Lower leg skin (tissue), 3 donors: ENCODE results near the gene PPARG.

Experiments used
- POLR2A ChIP-seq, 2 donors: fragments of 450-650 bp; IDR thresholded peaks; one replicate each; pipeline ENCODE4 v1.6.1; 2016 to 2017; ENCODE audit warnings: antibody characterized with exemption in 2 of 2, mild to moderate bottlenecking in 1 of 2, moderate library complexity in 1 of 2
- TF ChIP-seq, protein P1 (sequence below), 3 donors: fragments of 450-650 bp; IDR thresholded peaks; one replicate each; pipeline ENCODE4 v1.5.1; 2016; ENCODE audit warnings: antibody characterized with exemption in 3 of 3, mild to moderate bottlenecking in 3 of 3, moderate library complexity in 2 of 3

DNA sequence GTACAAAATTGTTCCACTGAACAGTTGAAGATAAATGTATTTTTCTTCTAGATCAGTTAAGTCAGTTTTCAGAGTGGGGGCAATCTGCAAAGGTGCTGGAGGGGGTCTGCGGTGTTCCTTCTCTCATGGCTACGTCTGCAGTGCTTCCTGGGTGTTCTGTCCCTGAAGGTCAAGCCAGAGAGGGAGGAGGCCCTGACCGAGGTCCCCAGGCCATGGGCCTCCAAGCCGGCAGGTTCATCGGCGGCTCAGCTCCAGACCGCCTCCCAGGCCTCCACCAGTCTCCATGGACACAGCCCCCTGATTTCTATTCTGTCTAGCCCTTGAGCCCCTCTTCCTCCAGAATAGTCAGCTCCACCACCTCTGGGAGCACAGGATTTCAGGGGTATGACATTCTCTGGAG is 166.9 kb downstream of the PPARG start:
- TF ChIP-seq, protein P1, sequence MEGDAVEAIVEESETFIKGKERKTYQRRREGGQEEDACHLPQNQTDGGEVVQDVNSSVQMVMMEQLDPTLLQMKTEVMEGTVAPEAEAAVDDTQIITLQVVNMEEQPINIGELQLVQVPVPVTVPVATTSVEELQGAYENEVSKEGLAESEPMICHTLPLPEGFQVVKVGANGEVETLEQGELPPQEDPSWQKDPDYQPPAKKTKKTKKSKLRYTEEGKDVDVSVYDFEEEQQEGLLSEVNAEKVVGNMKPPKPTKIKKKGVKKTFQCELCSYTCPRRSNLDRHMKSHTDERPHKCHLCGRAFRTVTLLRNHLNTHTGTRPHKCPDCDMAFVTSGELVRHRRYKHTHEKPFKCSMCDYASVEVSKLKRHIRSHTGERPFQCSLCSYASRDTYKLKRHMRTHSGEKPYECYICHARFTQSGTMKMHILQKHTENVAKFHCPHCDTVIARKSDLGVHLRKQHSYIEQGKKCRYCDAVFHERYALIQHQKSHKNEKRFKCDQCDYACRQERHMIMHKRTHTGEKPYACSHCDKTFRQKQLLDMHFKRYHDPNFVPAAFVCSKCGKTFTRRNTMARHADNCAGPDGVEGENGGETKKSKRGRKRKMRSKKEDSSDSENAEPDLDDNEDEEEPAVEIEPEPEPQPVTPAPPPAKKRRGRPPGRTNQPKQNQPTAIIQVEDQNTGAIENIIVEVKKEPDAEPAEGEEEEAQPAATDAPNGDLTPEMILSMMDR (IDR thresholded peaks at IDR 0.05) = no peak
- TF ChIP-seq POLR2A (IDR thresholded peaks at IDR 0.05) = no peak
